Measurements from ENCODE around the gene HASPIN. TPM values are rescaled to one million over a fixed set of nuclear protein-coding genes. Genes with fewer than 3 reads are reported as not detected.
A peak's percentile ranks its signal among the peaks of the same experiment; 100 is the strongest.

HASPIN gene
- total RNA-seq, 4 donors from 2014 or later: 0.21 TPM; not detected in 3

DNA sequence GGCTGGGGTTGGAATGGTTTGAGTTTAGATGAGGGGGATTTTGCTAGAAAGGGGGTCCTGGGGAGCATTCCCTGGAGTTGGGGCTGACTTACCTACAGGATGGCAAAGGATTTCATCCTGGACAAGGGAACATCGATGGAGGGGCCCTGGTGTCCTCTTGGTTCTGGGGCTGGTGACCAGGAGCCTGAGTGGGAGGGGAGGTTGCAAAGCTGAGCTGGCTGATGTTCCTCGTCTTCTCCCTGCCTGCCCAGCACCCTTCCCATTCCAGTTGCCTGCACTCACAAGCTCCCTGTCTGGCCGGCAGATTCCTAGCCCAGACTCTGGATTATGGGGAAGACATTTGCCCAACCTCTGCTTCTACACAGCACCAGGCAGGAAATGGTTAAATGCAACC is 40.1 kb downstream of the HASPIN start:
- TF ChIP-seq, protein P1, sequence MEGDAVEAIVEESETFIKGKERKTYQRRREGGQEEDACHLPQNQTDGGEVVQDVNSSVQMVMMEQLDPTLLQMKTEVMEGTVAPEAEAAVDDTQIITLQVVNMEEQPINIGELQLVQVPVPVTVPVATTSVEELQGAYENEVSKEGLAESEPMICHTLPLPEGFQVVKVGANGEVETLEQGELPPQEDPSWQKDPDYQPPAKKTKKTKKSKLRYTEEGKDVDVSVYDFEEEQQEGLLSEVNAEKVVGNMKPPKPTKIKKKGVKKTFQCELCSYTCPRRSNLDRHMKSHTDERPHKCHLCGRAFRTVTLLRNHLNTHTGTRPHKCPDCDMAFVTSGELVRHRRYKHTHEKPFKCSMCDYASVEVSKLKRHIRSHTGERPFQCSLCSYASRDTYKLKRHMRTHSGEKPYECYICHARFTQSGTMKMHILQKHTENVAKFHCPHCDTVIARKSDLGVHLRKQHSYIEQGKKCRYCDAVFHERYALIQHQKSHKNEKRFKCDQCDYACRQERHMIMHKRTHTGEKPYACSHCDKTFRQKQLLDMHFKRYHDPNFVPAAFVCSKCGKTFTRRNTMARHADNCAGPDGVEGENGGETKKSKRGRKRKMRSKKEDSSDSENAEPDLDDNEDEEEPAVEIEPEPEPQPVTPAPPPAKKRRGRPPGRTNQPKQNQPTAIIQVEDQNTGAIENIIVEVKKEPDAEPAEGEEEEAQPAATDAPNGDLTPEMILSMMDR (IDR thresholded peaks at IDR 0.05): no peak
- TF ChIP-seq POLR2A (IDR thresholded peaks at IDR 0.05) (no peak), EP300 (IDR thresholded peaks at IDR 0.05) (no peak)
- Histone ChIP-seq H3K4me3 (no peak overlapping the region), H3K4me1 (no peaks in the 10 kb centered on the region), H3K9me3 (peaks cover 0 to 31% (median 0%) of the 10 kb centered on the region in 4 donors), H3K27ac (peak overlapping the region in 1 of 4 donors; percentile 7), H3K27me3 (peaks cover 0 to 4% of the 10 kb centered on the region in 2 donors), H3K36me3 (no peaks in the 10 kb centered on the region)
- whole genome bisulfite sequencing, 2 donors: 56 to 57% methylated on average over 3 of the region's 3 CpGs
- no peak for DNase-seq (ENCODE audit: low spot score in 2 of 2)

DNA sequence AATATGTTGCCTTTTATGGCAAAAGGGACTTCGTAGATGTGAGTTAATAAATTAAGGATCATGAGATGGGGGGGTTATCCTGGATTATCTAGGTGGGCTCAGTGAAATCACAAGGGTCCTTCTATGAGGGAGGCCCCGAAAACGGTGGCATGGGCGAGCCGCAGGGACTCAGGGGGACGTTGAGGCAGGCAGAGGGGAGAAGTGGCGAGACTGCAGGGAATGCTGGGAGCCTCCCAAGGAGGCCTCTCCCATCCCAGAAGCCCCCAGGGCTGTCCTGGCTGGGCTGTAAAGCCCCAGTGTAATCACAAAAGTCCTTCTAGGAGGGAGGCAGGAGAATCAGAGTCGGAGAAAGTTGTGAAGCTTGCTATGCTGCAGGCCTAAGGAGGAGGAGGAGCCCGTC is 42.3 kb downstream of the HASPIN start:
- WGBS, 2 donors: 86 to 88% methylated on average over 9 of the region's 9 CpGs
- DNase-seq (ENCODE audit: low spot score in 2 of 2): no peak
- TF ChIP-seq POLR2A (IDR thresholded peaks at IDR 0.05) (no peak), EP300 (IDR thresholded peaks at IDR 0.05) (no peak)
- TF ChIP-seq, protein P1 (IDR thresholded peaks at IDR 0.05): no peak

DNA sequence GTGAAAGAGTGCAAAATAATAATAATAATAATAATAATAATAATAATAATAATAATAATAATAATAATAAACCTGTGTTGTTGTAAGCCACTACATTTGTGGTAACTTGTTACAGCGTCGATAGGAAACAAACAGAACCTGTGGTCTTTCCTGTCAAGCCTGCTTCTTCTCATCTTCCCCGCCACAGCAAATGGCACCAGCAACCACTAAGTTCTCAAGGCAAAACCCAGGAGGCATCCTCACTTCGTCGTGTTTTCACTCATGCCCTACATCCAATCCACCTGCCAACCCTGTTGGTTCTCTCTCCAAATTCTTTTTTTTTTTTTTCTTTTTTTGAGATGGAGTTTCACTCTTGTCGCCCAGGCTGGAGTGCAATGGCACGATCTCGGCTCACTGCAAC is 43.1 kb downstream of the HASPIN start:
- H3K27ac ChIP-seq: no peak overlapping the region
- DNase-seq (ENCODE audit: low spot score in 2 of 2): no peak
- H3K9me3 ChIP-seq: peaks cover 0 to 18% (median 0%) of the 10 kb centered on the region in 4 donors
- H3K36me3 ChIP-seq: no peaks in the 10 kb centered on the region
- no peak overlapping the region for H3K4me3 ChIP-seq
- TF ChIP-seq EP300 (IDR thresholded peaks at IDR 0.05): no peak
- TF ChIP-seq, protein P1 (IDR thresholded peaks at IDR 0.05): no peak
- TF ChIP-seq POLR2A (IDR thresholded peaks at IDR 0.05): no peak
- H3K4me1 ChIP-seq: no peaks in the 10 kb centered on the region
- whole genome bisulfite sequencing, 2 donors: 94 to 95% methylated on average over 8 of the region's 8 CpGs
- peaks cover 0 to 4% of the 10 kb centered on the region in 2 donors for H3K27me3 ChIP-seq

More for the DNA sequence above, 42.3 kb downstream of the HASPIN start:
- Histone ChIP-seq H3K27me3 (peaks cover 0 to 4% of the 10 kb centered on the region in 2 donors), H3K4me1 (no peaks in the 10 kb centered on the region), H3K36me3 (no peaks in the 10 kb centered on the region), H3K9me3 (peaks cover 0 to 18% (median 0%) of the 10 kb centered on the region in 4 donors), H3K27ac (peak overlapping the region in 1 of 4 donors; percentile 19), H3K4me3 (no peak overlapping the region)

DNA sequence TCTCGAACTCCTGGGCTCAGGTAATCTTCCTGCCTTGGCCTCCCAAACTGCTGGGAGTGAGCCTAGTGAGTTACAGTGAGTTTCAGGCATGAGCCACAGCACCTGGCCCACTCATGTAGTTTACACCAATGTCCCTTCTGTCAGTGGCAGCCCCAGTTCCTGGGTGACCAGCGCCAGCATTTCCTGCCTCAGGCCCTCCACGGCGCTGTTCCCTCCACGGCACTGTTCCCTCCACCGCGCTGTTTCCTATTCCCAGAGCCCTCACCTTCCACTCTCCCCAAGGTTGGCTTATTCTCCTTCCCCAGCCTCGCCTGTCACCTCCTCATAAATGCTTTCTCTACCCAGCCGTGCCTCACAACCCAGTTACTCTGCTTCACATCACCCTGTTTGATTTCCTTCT is 44.6 kb downstream of the HASPIN start:
- WGBS, 2 donors: 89% methylated on average over 9 of the region's 9 CpGs
- DNase-seq (ENCODE audit: low spot score in 2 of 2): no peak
- no peak overlapping the region for H3K4me3 ChIP-seq
- peaks cover 0 to 4% of the 10 kb centered on the region in 2 donors for H3K27me3 ChIP-seq
- H3K4me1 ChIP-seq: no peaks in the 10 kb centered on the region
- no peak for TF ChIP-seq EP300 (IDR thresholded peaks at IDR 0.05)
- TF ChIP-seq, protein P1 (IDR thresholded peaks at IDR 0.05): no peak
- TF ChIP-seq POLR2A (IDR thresholded peaks at IDR 0.05): no peak
- no peaks in the 10 kb centered on the region for H3K36me3 ChIP-seq
- no peak overlapping the region for H3K27ac ChIP-seq
- peaks cover 0 to 18% (median 0%) of the 10 kb centered on the region in 4 donors for H3K9me3 ChIP-seq

DNA sequence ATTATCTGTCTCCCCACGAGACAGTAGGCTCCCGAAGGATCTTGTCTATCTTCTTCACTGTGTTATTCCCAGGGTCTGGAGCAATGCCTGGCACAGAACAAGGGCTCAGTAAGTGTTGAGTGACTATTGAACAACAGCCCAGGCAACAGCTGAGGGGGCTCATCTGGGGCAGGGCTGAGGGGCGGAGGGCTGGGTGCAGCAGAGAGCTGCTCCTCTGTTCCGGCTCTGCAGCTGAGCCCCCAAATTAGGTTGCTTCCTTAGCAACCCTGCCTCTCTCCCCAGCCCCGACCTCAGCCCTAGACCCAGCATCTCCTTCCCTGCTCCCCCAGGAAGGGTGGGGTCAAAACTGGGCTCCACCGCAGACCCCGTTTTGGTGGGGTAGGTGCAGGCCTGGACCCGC is 45.1 kb downstream of the HASPIN start:
- Histone ChIP-seq H3K27ac (no peak overlapping the region), H3K9me3 (peaks cover 0 to 18% (median 0%) of the 10 kb centered on the region in 4 donors), H3K4me1 (no peaks in the 10 kb centered on the region), H3K36me3 (no peaks in the 10 kb centered on the region), H3K4me3 (no peak overlapping the region), H3K27me3 (peaks cover 0 to 3% of the 10 kb centered on the region in 2 donors)
- TF ChIP-seq POLR2A (IDR thresholded peaks at IDR 0.05) (no peak), EP300 (IDR thresholded peaks at IDR 0.05) (no peak)
- TF ChIP-seq, protein P1 (IDR thresholded peaks at IDR 0.05): no peak
- DNase-seq (ENCODE audit: low spot score in 2 of 2): no peak
- WGBS, 2 donors: 70 to 71% methylated on average over 8 of the region's 8 CpGs
